ENCODE measurements around the gene ITCH. TPM values are rescaled to one million over a fixed set of nuclear protein-coding genes. Genes with fewer than 3 reads are reported as not detected.

Gene ITCH
- total and polyA plus RNA-seq, 2 donors (not counting 3 experiments of a cell fraction or from before 2014, with no cell fraction given) = 6.4 to 57.4 TPM

DNA sequence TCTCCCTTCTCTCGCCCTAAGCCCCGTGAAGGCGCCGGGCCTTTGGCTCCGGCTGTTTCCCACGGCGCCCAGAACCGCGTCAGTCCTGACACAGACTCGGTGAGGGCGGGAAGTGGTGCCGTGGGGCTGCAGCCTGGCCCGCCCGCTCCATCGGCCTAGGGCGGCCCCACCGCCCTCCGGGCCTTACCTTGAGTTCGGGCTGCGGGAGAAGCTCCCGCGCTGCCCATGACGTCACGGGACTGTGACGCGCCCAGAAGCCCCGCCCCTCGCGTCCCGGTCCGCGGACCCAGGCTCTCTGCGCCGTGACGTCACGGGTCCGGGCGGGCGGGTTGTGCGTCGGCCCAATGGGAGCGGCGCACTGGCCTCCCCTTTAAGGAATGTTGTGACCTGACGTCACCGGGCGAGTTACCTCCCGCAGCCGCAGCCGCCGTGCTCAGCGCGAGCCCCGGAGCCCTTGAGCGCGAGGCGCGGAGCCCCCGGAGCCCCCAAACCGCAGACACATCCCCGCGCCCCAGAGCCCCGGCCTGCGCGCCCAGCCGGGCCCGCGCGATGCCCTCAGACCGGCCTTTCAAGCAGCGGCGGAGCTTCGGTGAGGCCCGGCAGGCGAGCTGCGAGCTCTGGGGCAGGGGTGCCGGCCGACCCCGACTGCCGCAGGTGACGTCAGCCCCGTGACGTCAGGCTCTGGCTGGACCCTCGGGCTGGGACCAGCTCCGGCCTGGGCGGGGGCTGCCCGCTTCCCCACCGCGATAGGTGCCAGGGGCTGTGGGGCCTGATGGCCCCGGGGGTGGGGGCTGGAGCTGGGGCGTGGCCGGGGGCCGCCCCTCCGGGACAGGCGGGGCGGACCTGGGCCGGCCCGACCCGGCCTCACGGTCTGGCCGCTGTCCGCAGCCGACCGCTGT, 195.5 kb downstream of the ITCH start, which contains the start of gene MAP1LC3A:
Gene MAP1LC3A (plus strand): TSS at position 399 of the 899 bp plus-strand sequence. CDS start 151 bp downstream, at position 550.
- Histone ChIP-seq H4K20me1 (replicated peaks; ENCODE audit: control insufficient read depth, extremely low read depth, insufficient read depth, low read length) (no peaks in the 10 kb centered on the region), H3K4me1 (ENCODE audit: control insufficient read depth, extremely low read depth, insufficient read depth, low read length) (no peaks in the 10 kb centered on the region), H3K9ac (replicated peaks; ENCODE audit: extremely low read depth, insufficient read depth, low read length) (peak within 1 kb of the TSS; percentile 83), H3K9me1 (replicated peaks; ENCODE audit: control insufficient read depth, extremely low read depth, insufficient read depth, low read length) (no peaks in the 10 kb centered on the region), H3K4me3 (replicated peaks in 1 of 3; ENCODE audit: insufficient read depth in 1 of 3, low read depth in 1 of 3, low read length in 3 of 3) (peak within 1 kb of the TSS; percentile 60 to 92 (median 73)), H3K27ac (ENCODE audit: insufficient read depth, low read depth, low read length) (peak within 1 kb of the TSS; percentile 77), H3K36me3 (ENCODE audit: control insufficient read depth in 2 of 2, extremely low read depth in 1 of 2, insufficient read depth in 2 of 2, low read length in 2 of 2) (no peaks in the 10 kb centered on the region), H3K27me3 (ENCODE audit: control insufficient read depth in 2 of 2, insufficient read depth in 2 of 2, low read length in 2 of 2) (no peaks in the 10 kb centered on the region), H3K4me2 (ENCODE audit: insufficient read depth, low read length) (peak within 1 kb of the TSS; percentile 46), H2AFZ (ENCODE audit: low read depth, low read length) (peak within 1 kb of the TSS; percentile 83), H3K79me2 (ENCODE audit: control insufficient read depth, insufficient read depth, low read length) (no peaks in the 10 kb centered on the region), H3K9me3 (replicated peaks; ENCODE audit: control insufficient read depth, insufficient read depth, low read length) (no peaks in the 10 kb centered on the region)
- intact Hi-C loops (cut with micrococcal nuclease) (loop anchor here (2.0 kb wide), 1 partner anchor 150 kb away; no protein-coding TSS in a partner anchor), dilution Hi-C loops (cut with MboI; ENCODE audit: extremely low pct_ligation_motif_present, low sequenced_read_pairs) (no loop called here)
- peak; percentile 89 for FAIRE-seq
- TF ChIP-seq FOS (IDR thresholded peaks at IDR 0.05; ENCODE audit: borderline replicate concordance, insufficient read depth, low read length) = no peak
- TF ChIP-seq POLR2AphosphoS5 (IDR thresholded peaks at IDR 0.05; ENCODE audit: insufficient read depth, low read depth, low read length) = peak; percentile 27
- ChIA-PET CTCF (interaction anchor here (0.7 to 3.1 kb wide), 11 partner anchors 13 to 368 kb away, joined by 3 to 10 read pairs (median 4); partner anchors contain the start of gene TP53INP2), POLR2A (interaction anchor here (1.2 kb wide), 1 partner anchor 145 kb away, joined by 4 read pairs; the partner anchor contains the start of gene TP53INP2)
- no TSS peak for BruUV-seq (replicated peaks)
- peak; percentile 93 for DNase-seq (ENCODE audit: low read depth, low spot score)

DNA sequence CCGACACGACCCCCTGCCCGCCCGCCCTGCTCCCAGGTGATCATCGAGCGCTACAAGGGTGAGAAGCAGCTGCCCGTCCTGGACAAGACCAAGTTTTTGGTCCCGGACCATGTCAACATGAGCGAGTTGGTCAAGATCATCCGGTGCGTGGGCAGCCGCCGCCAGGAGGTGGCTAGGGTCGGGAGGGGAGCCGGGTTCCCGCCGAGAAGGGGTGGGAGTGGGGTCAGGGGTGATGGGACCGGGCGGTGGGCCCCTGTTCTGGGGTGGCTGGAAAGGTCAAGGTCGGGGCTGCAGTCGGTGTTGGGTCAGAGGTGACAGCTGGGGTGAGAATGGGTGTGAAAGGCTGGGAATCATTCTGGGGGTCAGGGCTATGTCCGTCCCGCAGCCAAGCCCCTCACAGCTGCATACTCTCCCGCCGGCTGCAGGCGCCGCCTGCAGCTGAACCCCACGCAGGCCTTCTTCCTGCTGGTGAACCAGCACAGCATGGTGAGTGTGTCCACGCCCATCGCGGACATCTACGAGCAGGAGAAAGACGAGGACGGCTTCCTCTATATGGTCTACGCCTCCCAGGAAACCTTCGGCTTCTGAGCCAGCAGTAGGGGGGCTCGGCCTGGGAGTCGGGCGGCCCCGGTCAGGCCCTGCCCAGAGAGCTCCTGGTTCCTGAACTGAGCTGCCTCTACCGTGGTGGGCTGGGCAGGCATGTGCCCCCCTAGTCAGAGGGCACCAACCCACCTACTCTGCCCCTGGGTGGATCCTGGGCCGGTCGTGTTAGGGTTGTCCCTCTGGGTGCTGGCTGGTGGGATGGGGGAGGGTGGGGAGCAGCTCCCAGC, 196.5 kb downstream of the ITCH start:
- TF ChIP-seq POLR2AphosphoS5 (IDR thresholded peaks at IDR 0.05; ENCODE audit: insufficient read depth, low read depth, low read length) (no peak), GATA2 (IDR thresholded peaks at IDR 0.05; ENCODE audit: insufficient read depth, insufficient read length, low read depth, low read length) (no peak), POLR2A (IDR thresholded peaks at IDR 0.05; ENCODE audit: low read depth, low read length) (no peak), CTCF (IDR thresholded peaks at IDR 0.05; ENCODE audit: extremely low read depth in 1 of 2, insufficient read depth in 1 of 2, low read depth in 1 of 2, low read length in 2 of 2) (no peak), MAX (IDR thresholded peaks at IDR 0.05; ENCODE audit: insufficient read depth, insufficient read length) (no peak), JUN (IDR thresholded peaks at IDR 0.05; ENCODE audit: borderline replicate concordance, insufficient read depth, insufficient read length, low read depth) (no peak), FOS (IDR thresholded peaks at IDR 0.05; ENCODE audit: borderline replicate concordance, insufficient read depth, low read length) (no peak), EZH2 (IDR thresholded peaks at IDR 0.05; ENCODE audit: borderline replicate concordance, low read depth, low read length, severe bottlenecking) (no peak), MYC (IDR thresholded peaks at IDR 0.05; ENCODE audit: low read depth, low read length) (no peak)
- FAIRE-seq (no peak), DNase-seq (ENCODE audit: low read depth, low spot score) (no peak)
- Histone ChIP-seq H3K4me2 (ENCODE audit: insufficient read depth, low read length) (no peak overlapping the region), H3K27me3 (ENCODE audit: control insufficient read depth in 2 of 2, insufficient read depth in 2 of 2, low read length in 2 of 2) (no peaks in the 10 kb centered on the region), H4K20me1 (replicated peaks; ENCODE audit: control insufficient read depth, extremely low read depth, insufficient read depth, low read length) (no peaks in the 10 kb centered on the region), H3K4me3 (replicated peaks in 1 of 3; ENCODE audit: insufficient read depth in 1 of 3, low read depth in 1 of 3, low read length in 3 of 3) (peak overlapping the region in 1 of 3 experiments; percentile 92), H3K9me3 (replicated peaks; ENCODE audit: control insufficient read depth, insufficient read depth, low read length) (no peaks in the 10 kb centered on the region), H3K79me2 (ENCODE audit: control insufficient read depth, insufficient read depth, low read length) (no peaks in the 10 kb centered on the region), H3K9ac (replicated peaks; ENCODE audit: extremely low read depth, insufficient read depth, low read length) (no peak overlapping the region), H3K36me3 (ENCODE audit: control insufficient read depth in 2 of 2, extremely low read depth in 1 of 2, insufficient read depth in 2 of 2, low read length in 2 of 2) (no peaks in the 10 kb centered on the region), H3K4me1 (ENCODE audit: control insufficient read depth, extremely low read depth, insufficient read depth, low read length) (no peaks in the 10 kb centered on the region), H3K27ac (ENCODE audit: insufficient read depth, low read depth, low read length) (no peak overlapping the region), H3K9me1 (replicated peaks; ENCODE audit: control insufficient read depth, extremely low read depth, insufficient read depth, low read length) (no peaks in the 10 kb centered on the region), H2AFZ (ENCODE audit: low read depth, low read length) (no peak overlapping the region)
- no TSS peak for BruUV-seq (replicated peaks)
- dilution Hi-C loops (cut with MboI; ENCODE audit: extremely low pct_ligation_motif_present, low sequenced_read_pairs) = no loop called here
- POLR2A ChIA-PET = interaction anchor here (0.6 kb wide), 1 partner anchor 89 kb away, joined by 3 read pairs; no protein-coding TSS in a partner anchor
- intact Hi-C loops (cut with micrococcal nuclease) = loop anchor here (2.0 kb wide), 1 partner anchor 149 kb away; no protein-coding TSS in a partner anchor
- CTCF ChIA-PET = interaction anchor here (0.7 to 3.1 kb wide), 12 partner anchors 12 to 369 kb away, joined by 3 to 10 read pairs (median 4); partner anchors contain the start of gene TP53INP2

All from endothelial cell of umbilical vein (primary cell).